HepG2 (cell line): ENCODE data around the gene MOB3C. TPM values are rescaled to one million over a fixed set of nuclear protein-coding genes. Genes with fewer than 3 reads are reported as not detected.

Source experiments
- ATAC-seq: fragments of 200-7000 bp; cut with Tn5 transposase; 3 replicates; pipeline ENCODE4 v1.9.1; 2020; ENCODE audit warnings: mild to moderate bottlenecking, moderate library complexity
- BruUV-seq: library from RNA; stranded (reverse); fragments of 400-500 nt; replicated peaks from 2 replicates; lab custom pipeline; 2021; lab: Mats Ljungman, UMichigan
- CTCF ChIA-PET: fragments of 300-600 bp; formaldehyde crosslinking; extraction: SDS; loops from one replicate; lab custom pipeline; 2021; ENCODE audit warnings: low total read pairs, inconsistent platforms, low intra/inter-chr PET ratio; lab: Yijun Ruan, JAX
- POLR2A ChIA-PET: fragments of 350-600 bp; sonication (Branson Sonifier 250); formaldehyde crosslinking; loops from one replicate; lab custom pipeline; 2020; ENCODE audit warnings: antibody characterized with exemption, inconsistent platforms; lab: Yijun Ruan, JAX
- DNase-seq: peaks from one replicate; pipeline ENCODE4 v3.0.0-alpha.2; 2015; ENCODE audit warnings: low spot score
- FAIRE-seq: peaks from 3 replicates; lab custom pipeline; 2011; peaks lifted over from hg19 to GRCh38; lab: Jason Lieb, UNC
- H2AFZ ChIP-seq: one replicate; pipeline ENCODE4 v1.6.1; 2011; ENCODE audit warnings: low read length, inconsistent platforms
- H3K27ac ChIP-seq: fragments of 300-600 bp; 3 replicates; pipeline ENCODE4 v1.8.0; 2011; ENCODE audit warnings: mixed run types, mild to moderate bottlenecking, mixed read lengths, low read length, inconsistent platforms; ENCODE audit not compliant: insufficient read depth; ENCODE audit errors: extremely low read length
- H3K27me3 ChIP-seq, 2 experiments: fragments of 200-600 bp in 1 of 2; 2 replicates in 1 of 2; 3 replicates in 1 of 2; pipeline versions ENCODE4 v1.6.0 to v1.8.0; 2011; ENCODE audit warnings: low read length in 2 of 2, mild to moderate bottlenecking in 2 of 2, moderate library complexity in 2 of 2, inconsistent platforms in 1 of 2; ENCODE audit not compliant: insufficient read depth in 2 of 2, control insufficient read depth in 1 of 2
- H3K36me3 ChIP-seq, 2 experiments: fragments of 200-600 bp in 1 of 2; replicated peaks in 1 of 2; 2 replicates in 1 of 2; 3 replicates in 1 of 2; pipeline versions ENCODE4 v1.5.1 to v1.8.0; 2011; ENCODE audit warnings: low read length in 2 of 2, inconsistent platforms in 1 of 2; ENCODE audit not compliant: insufficient read depth in 2 of 2, control insufficient read depth in 1 of 2
- H3K4me1 ChIP-seq: 2 replicates; pipeline ENCODE4 v1.5.1; 2012; ENCODE audit warnings: low read length, inconsistent platforms; ENCODE audit not compliant: insufficient read depth
- H3K4me2 ChIP-seq: 2 replicates; pipeline ENCODE4 v1.6.0; 2011; ENCODE audit warnings: low read depth, low read length, inconsistent platforms
- H3K4me3 ChIP-seq, 3 experiments: fragments of 200-600 bp in 1 of 3; sonication (generic), shearing (Covaris generic) in 1 of 3; replicated peaks in 1 of 3; 2 replicates each; pipeline ENCODE4 v1.5.1; 2011 to 2016; ENCODE audit warnings: low read length in 3 of 3, inconsistent platforms in 2 of 3, low read depth in 2 of 3, mild to moderate bottlenecking in 2 of 3, control low read depth in 1 of 3, mixed read lengths in 1 of 3; ENCODE audit not compliant: insufficient read depth in 1 of 3
- H3K79me2 ChIP-seq: one replicate; pipeline ENCODE4 v1.6.1; 2011; ENCODE audit warnings: low read length, inconsistent platforms; ENCODE audit not compliant: insufficient read depth
- H3K9ac ChIP-seq: 2 replicates; pipeline ENCODE4 v1.6.0; 2011; ENCODE audit warnings: mild to moderate bottlenecking, low read depth, low read length, inconsistent platforms; ENCODE audit not compliant: insufficient read depth
- H3K9me3 ChIP-seq: 2 replicates; pipeline ENCODE4 v1.5.1; 2012; ENCODE audit warnings: mild to moderate bottlenecking, low read length
- H4K20me1 ChIP-seq: 2 replicates; pipeline ENCODE4 v1.6.0; 2011; ENCODE audit warnings: inconsistent platforms, mild to moderate bottlenecking, low read length, moderate library complexity; ENCODE audit not compliant: insufficient read depth
- CREB1 ChIP-seq, 2 experiments: fragments of 450-650 bp in 1 of 2; IDR thresholded peaks; 2 replicates each; pipeline ENCODE4 v1.6.1; 2016 to 2017; ENCODE audit warnings: control low read depth in 1 of 2, mild to moderate bottlenecking in 1 of 2, missing compliant biosample characterization in 1 of 2, missing genetic modification characterization in 1 of 2
- FOXA3 ChIP-seq: IDR thresholded peaks from 2 replicates; pipeline ENCODE4 v1.6.1; 2016; ENCODE audit warnings: missing genetic modification reagents, missing compliant biosample characterization
- GATAD2A ChIP-seq: IDR thresholded peaks from 2 replicates; pipeline ENCODE4 v1.6.1; 2016
- HOXA3 ChIP-seq: sonication (generic); formaldehyde crosslinking; IDR thresholded peaks from 2 replicates; pipeline ENCODE4 v1.5.0; 2020; ENCODE audit warnings: missing genetic modification reagents
- KAT8 ChIP-seq: IDR thresholded peaks from 2 replicates; pipeline ENCODE4 v1.6.1; 2016; ENCODE audit warnings: missing genetic modification reagents, missing compliant biosample characterization
- KDM6A ChIP-seq: IDR thresholded peaks from 2 replicates; pipeline ENCODE4 v1.6.1; 2016; ENCODE audit warnings: low read depth
- MIER3 ChIP-seq: IDR thresholded peaks from 2 replicates; pipeline ENCODE4 v1.6.1; 2016; ENCODE audit warnings: missing compliant biosample characterization, borderline replicate concordance
- SAP130 ChIP-seq: IDR thresholded peaks from 2 replicates; pipeline ENCODE4 v1.6.1; 2016; ENCODE audit warnings: low read depth
- YEATS4 ChIP-seq: sonication (generic); formaldehyde crosslinking; IDR thresholded peaks from 2 replicates; pipeline ENCODE4 v1.4.0; 2020; ENCODE audit warnings: missing genetic modification reagents, borderline replicate concordance
- ZKSCAN8 ChIP-seq: IDR thresholded peaks from 2 replicates; pipeline ENCODE4 v1.6.1; 2016; ENCODE audit warnings: borderline replicate concordance, missing genetic modification reagents, missing compliant biosample characterization
- ZNF292 ChIP-seq: sonication (generic); formaldehyde crosslinking; IDR thresholded peaks from 2 replicates; pipeline ENCODE4 v1.8.1; 2022; ENCODE audit warnings: mild to moderate bottlenecking, low read depth, missing genetic modification reagents, borderline replicate concordance
- ZNF33A ChIP-seq: sonication (generic); formaldehyde crosslinking; IDR thresholded peaks from 2 replicates; pipeline ENCODE4 v1.5.1; 2020; ENCODE audit warnings: missing genetic modification reagents, mild to moderate bottlenecking, moderate library complexity, borderline replicate concordance
- ZNF644 ChIP-seq: IDR thresholded peaks from 2 replicates; pipeline ENCODE4 v1.6.1; 2016; ENCODE audit warnings: low read depth
- in situ Hi-C: cut with HindIII; loops from 2 replicates; pipeline ENCODE4 v1.10.0; 2017; ENCODE audit warnings: low pct_unique_long_range_greater_than_20kb; ENCODE audit not compliant: extremely low pct_ligation_motif_present
- intact Hi-C: fragments of 100-400 bp; cut with micrococcal nuclease; formaldehyde crosslinking; loops from one replicate; pipeline ENCODE4 v1.10.0; 2022; ENCODE audit not compliant: unreplicated experiment
- polyA plus RNA-seq, 8 experiments: library from polyadenylated mRNA; depleted of rRNA in 3 of 8; stranded (reverse) in 7 of 8; unstranded in 1 of 8; fragments of >200 nt; fragmentation: Illumina TruSeq in 4 of 8; extraction: Trizol in 4 of 8; gene quantifications; 2 replicates each; pipeline versions ENCODE4 v1.2.1 to v1.2.3, GENCODE V29; 2011 to 2016; ENCODE audit warnings: low read depth in 4 of 8, missing spikeins in 1 of 8, mixed read lengths in 1 of 8; ENCODE audit not compliant: insufficient read depth in 1 of 8
- total RNA-seq, 5 experiments: library from RNA; depleted of rRNA; stranded (reverse); fragments of >200 nt; fragmentation: Illumina TruSeq; extraction: Trizol; gene quantifications; 2 replicates each; pipeline ENCODE4 v1.2.3, GENCODE V29; 2016; ENCODE audit warnings: low read depth in 1 of 5
- TF ChIP-seq, protein P1 (sequence below): sonication (generic); formaldehyde crosslinking; IDR thresholded peaks from 2 replicates; pipeline ENCODE4 v1.5.1; 2020; ENCODE audit warnings: mild to moderate bottlenecking, missing genetic modification reagents, borderline replicate concordance
- TF ChIP-seq, protein P2 (sequence below): sonication (generic); formaldehyde crosslinking; IDR thresholded peaks from 2 replicates; pipeline ENCODE4 v1.5.0; 2020; ENCODE audit warnings: mild to moderate bottlenecking, missing genetic modification reagents
- TF ChIP-seq, protein P3 (sequence below): sonication (generic); formaldehyde crosslinking; IDR thresholded peaks from 2 replicates; pipeline ENCODE4 v1.4.0; 2020; ENCODE audit warnings: missing genetic modification reagents

Gene MOB3C
- total and polyA plus RNA-seq, 2 of the 13 experiments (the other 11 are each of a cell fraction or from before 2014, with no cell fraction given) = 3.5 to 4.1 TPM

DNA sequence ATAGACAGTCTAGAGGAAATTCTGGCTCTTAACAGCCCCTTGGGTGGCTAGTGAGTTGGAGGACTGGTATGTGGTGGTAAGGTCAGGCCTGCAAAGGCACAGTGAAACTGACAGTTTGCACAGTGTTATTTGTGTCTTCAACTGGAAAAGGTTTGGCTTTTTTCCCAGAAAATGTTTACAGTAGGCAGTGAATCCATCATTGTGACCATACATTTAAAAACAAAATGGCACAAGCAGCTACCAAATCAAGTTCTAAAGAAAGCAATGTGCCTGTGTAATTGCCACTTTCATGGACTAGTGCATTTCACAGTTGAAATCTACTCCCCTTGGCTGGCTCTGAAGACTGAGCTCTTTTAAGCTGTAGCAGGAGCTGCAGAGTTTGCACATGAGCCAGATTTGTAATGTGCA lies 26.8 kb upstream of the MOB3C start:
- H3K9ac ChIP-seq = no peak overlapping the region
- POLR2A ChIA-PET = interaction anchor here (1.3 kb wide), 1 partner anchor 24 kb away, joined by 4 read pairs; no protein-coding TSS in a partner anchor
- intact Hi-C loops (no loop called here), in situ Hi-C loops (no loop called here)
- H3K4me3 ChIP-seq = no peak overlapping the region
- H3K27ac ChIP-seq = peak overlapping the region; percentile 9
- peaks cover 24% of the 10 kb centered on the region for H3K4me1 ChIP-seq
- no peaks in the 10 kb centered on the region; a peak in 1 of 5 replicates for H3K27me3 ChIP-seq
- H3K4me2 ChIP-seq = 0 out of 2 replicates have a peak overlapping the region, but pooled peaks have one; percentile 6
- ATAC-seq (peak; percentile 86), FAIRE-seq (peak; percentile 57), DNase-seq (peak; percentile 58)
- H4K20me1 ChIP-seq = no peaks in the 10 kb centered on the region
- H3K79me2 ChIP-seq = no peaks in the 10 kb centered on the region
- CTCF ChIA-PET = no interaction called here
- H3K9me3 ChIP-seq = no peaks in the 10 kb centered on the region
- no TSS peak for BruUV-seq
- H3K36me3 ChIP-seq = peaks cover 0 to 12% of the 10 kb centered on the region in 2 experiments; a peak in 4 of 5 replicates
- no peak overlapping the region for H2AFZ ChIP-seq
- TF ChIP-seq, protein P1, sequence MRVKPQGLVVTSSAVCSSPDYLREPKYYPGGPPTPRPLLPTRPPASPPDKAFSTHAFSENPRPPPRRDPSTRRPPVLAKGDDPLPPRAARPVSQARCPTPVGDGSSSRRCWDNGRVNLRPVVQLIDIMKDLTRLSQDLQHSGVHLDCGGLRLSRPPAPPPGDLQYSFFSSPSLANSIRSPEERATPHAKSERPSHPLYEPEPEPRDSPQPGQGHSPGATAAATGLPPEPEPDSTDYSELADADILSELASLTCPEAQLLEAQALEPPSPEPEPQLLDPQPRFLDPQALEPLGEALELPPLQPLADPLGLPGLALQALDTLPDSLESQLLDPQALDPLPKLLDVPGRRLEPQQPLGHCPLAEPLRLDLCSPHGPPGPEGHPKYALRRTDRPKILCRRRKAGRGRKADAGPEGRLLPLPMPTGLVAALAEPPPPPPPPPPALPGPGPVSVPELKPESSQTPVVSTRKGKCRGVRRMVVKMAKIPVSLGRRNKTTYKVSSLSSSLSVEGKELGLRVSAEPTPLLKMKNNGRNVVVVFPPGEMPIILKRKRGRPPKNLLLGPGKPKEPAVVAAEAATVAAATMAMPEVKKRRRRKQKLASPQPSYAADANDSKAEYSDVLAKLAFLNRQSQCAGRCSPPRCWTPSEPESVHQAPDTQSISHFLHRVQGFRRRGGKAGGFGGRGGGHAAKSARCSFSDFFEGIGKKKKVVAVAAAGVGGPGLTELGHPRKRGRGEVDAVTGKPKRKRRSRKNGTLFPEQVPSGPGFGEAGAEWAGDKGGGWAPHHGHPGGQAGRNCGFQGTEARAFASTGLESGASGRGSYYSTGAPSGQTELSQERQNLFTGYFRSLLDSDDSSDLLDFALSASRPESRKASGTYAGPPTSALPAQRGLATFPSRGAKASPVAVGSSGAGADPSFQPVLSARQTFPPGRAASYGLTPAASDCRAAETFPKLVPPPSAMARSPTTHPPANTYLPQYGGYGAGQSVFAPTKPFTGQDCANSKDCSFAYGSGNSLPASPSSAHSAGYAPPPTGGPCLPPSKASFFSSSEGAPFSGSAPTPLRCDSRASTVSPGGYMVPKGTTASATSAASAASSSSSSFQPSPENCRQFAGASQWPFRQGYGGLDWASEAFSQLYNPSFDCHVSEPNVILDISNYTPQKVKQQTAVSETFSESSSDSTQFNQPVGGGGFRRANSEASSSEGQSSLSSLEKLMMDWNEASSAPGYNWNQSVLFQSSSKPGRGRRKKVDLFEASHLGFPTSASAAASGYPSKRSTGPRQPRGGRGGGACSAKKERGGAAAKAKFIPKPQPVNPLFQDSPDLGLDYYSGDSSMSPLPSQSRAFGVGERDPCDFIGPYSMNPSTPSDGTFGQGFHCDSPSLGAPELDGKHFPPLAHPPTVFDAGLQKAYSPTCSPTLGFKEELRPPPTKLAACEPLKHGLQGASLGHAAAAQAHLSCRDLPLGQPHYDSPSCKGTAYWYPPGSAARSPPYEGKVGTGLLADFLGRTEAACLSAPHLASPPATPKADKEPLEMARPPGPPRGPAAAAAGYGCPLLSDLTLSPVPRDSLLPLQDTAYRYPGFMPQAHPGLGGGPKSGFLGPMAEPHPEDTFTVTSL (CRISPR knock-in tag) = peak; percentile 38; the same call in 1 of the 2 replicates
- no peak for TF ChIP-seq HOXA3 (CRISPR knock-in tag)
- 0 out of 2 replicates have a peak, but pooled peaks have one; percentile 20 for TF ChIP-seq KAT8
- TF ChIP-seq SAP130 (CRISPR knock-in tag) = peak; percentile 23
- no peak for TF ChIP-seq YEATS4
- TF ChIP-seq KDM6A (CRISPR knock-in tag) = no peak
- TF ChIP-seq CREB1 (IDR thresholded peaks at IDR 0.05) = no peak
- TF ChIP-seq CREB1 (CRISPR knock-in tag; IDR thresholded peaks at IDR 0.05) = 0 out of 2 replicates have a peak, but pooled peaks have one; percentile 10
- peak; percentile 23; the same call in 1 of the 2 replicates for TF ChIP-seq GATAD2A
- TF ChIP-seq, protein P2, sequence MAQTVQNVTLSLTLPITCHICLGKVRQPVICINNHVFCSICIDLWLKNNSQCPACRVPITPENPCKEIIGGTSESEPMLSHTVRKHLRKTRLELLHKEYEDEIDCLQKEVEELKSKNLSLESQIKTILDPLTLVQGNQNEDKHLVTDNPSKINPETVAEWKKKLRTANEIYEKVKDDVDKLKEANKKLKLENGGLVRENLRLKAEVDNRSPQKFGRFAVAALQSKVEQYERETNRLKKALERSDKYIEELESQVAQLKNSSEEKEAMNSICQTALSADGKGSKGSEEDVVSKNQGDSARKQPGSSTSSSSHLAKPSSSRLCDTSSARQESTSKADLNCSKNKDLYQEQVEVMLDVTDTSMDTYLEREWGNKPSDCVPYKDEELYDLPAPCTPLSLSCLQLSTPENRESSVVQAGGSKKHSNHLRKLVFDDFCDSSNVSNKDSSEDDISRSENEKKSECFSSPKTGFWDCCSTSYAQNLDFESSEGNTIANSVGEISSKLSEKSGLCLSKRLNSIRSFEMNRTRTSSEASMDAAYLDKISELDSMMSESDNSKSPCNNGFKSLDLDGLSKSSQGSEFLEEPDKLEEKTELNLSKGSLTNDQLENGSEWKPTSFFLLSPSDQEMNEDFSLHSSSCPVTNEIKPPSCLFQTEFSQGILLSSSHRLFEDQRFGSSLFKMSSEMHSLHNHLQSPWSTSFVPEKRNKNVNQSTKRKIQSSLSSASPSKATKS (CRISPR knock-in tag) = no peak
- peak; percentile 24; the same call in 1 of the 2 replicates for TF ChIP-seq FOXA3 (CRISPR knock-in tag)
- TF ChIP-seq ZNF33A (CRISPR knock-in tag) = peak; percentile 100
- peak; percentile 55; the same call in 1 of the 2 replicates for TF ChIP-seq ZKSCAN8 (CRISPR knock-in tag)
- TF ChIP-seq ZNF292 = 0 out of 2 replicates have a peak, but pooled peaks have one; percentile 26
- TF ChIP-seq ZNF644 (CRISPR knock-in tag) = peak; percentile 83
- TF ChIP-seq, protein P3, sequence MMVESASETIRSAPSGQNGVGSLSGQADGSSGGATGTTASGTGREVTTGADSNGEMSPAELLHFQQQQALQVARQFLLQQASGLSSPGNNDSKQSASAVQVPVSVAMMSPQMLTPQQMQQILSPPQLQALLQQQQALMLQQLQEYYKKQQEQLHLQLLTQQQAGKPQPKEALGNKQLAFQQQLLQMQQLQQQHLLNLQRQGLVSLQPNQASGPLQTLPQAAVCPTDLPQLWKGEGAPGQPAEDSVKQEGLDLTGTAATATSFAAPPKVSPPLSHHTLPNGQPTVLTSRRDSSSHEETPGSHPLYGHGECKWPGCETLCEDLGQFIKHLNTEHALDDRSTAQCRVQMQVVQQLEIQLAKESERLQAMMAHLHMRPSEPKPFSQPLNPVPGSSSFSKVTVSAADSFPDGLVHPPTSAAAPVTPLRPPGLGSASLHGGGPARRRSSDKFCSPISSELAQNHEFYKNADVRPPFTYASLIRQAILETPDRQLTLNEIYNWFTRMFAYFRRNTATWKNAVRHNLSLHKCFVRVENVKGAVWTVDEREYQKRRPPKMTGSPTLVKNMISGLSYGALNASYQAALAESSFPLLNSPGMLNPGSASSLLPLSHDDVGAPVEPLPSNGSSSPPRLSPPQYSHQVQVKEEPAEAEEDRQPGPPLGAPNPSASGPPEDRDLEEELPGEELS = 0 out of 2 replicates have a peak, but pooled peaks have one; percentile 14
- no peak for TF ChIP-seq MIER3 (CRISPR knock-in tag)
